Endothelial cell of umbilical vein (primary cell): ENCODE data around the gene PTPN9. TPM values are rescaled to one million over a fixed set of nuclear protein-coding genes. Genes with fewer than 3 reads are reported as not detected.

Experiments used
- BruUV-seq: library from RNA; stranded (reverse); fragments of 400-500 nt; replicated peaks from 2 replicates; lab custom pipeline; 2021; lab: Mats Ljungman, UMichigan
- CTCF ChIA-PET: fragments of 300-600, 350-600 bp; sonication (Branson Sonifier 250); formaldehyde crosslinking; loops from one replicate; lab custom pipeline; 2021; ENCODE audit warnings: antibody characterized with exemption, inconsistent platforms; lab: Charles Lee
- POLR2A ChIA-PET: fragments of 300-600, 350-600 bp; sonication (Branson Sonifier 250); formaldehyde crosslinking; loops from one replicate; lab custom pipeline; 2021; ENCODE audit warnings: antibody characterized with exemption, inconsistent platforms; lab: Charles Lee
- DNase-seq: peaks from one replicate; pipeline ENCODE4 v3.0.0-alpha.2; 2011; ENCODE audit warnings: low read depth, low spot score
- FAIRE-seq: peaks from 2 replicates; lab custom pipeline; 2011; peaks lifted over from hg19 to GRCh38; lab: Jason Lieb, UNC
- H2AFZ ChIP-seq: 2 replicates; pipeline ENCODE4 v1.6.0; 2012; ENCODE audit warnings: low read depth, low read length, control low read depth, inconsistent platforms
- H3K27ac ChIP-seq: 2 replicates; pipeline ENCODE4 v1.5.1; 2011; ENCODE audit warnings: low read depth, mild to moderate bottlenecking, control low read depth, low read length, moderate library complexity; ENCODE audit not compliant: insufficient read depth
- H3K27me3 ChIP-seq, 2 experiments: 2 replicates each; pipeline versions ENCODE4 v1.6.0 to v1.6.1; 2011; ENCODE audit warnings: low read length in 2 of 2, mixed read lengths in 1 of 2; ENCODE audit not compliant: control insufficient read depth in 2 of 2, insufficient read depth in 2 of 2
- H3K36me3 ChIP-seq, 2 experiments: 2 replicates in 1 of 2; 3 replicates in 1 of 2; pipeline ENCODE4 v1.5.1; 2011; ENCODE audit warnings: low read length in 2 of 2, mild to moderate bottlenecking in 1 of 2, moderate library complexity in 1 of 2; ENCODE audit not compliant: control insufficient read depth in 2 of 2, insufficient read depth in 2 of 2; ENCODE audit errors: extremely low read depth in 1 of 2
- H3K4me1 ChIP-seq: 3 replicates; pipeline ENCODE4 v1.5.1; 2011; ENCODE audit warnings: mild to moderate bottlenecking, low read length; ENCODE audit not compliant: control insufficient read depth, insufficient read depth; ENCODE audit errors: extremely low read depth
- H3K4me2 ChIP-seq: 2 replicates; pipeline ENCODE4 v1.6.1; 2011; ENCODE audit warnings: low read length, control low read depth, mixed read lengths; ENCODE audit not compliant: insufficient read depth
- H3K4me3 ChIP-seq, 3 experiments: fragments of 200-600 bp in 1 of 3; sonication (generic), shearing (Covaris generic) in 1 of 3; replicated peaks in 1 of 3; 2 replicates each; pipeline ENCODE4 v1.5.1; 2011 to 2016; ENCODE audit warnings: control low read depth in 3 of 3, low read length in 3 of 3, mild to moderate bottlenecking in 2 of 3, inconsistent platforms in 1 of 3, low read depth in 1 of 3, moderate library complexity in 1 of 3; ENCODE audit not compliant: insufficient read depth in 1 of 3
- H3K79me2 ChIP-seq: 2 replicates; pipeline ENCODE4 v1.6.0; 2012; ENCODE audit warnings: low read length, inconsistent platforms; ENCODE audit not compliant: control insufficient read depth, insufficient read depth
- H3K9ac ChIP-seq: replicated peaks from 2 replicates; pipeline ENCODE3; 2011; ENCODE audit warnings: low read length, control low read depth; ENCODE audit not compliant: insufficient read depth; ENCODE audit errors: extremely low read depth
- H3K9me1 ChIP-seq: replicated peaks from 3 replicates; pipeline ENCODE4 v1.6.0; 2011; ENCODE audit warnings: mild to moderate bottlenecking, low read length; ENCODE audit not compliant: control insufficient read depth, insufficient read depth; ENCODE audit errors: extremely low read depth
- H3K9me3 ChIP-seq: replicated peaks from 2 replicates; pipeline ENCODE4 v1.5.1; 2012; ENCODE audit warnings: low read length, inconsistent platforms; ENCODE audit not compliant: control insufficient read depth, insufficient read depth
- H4K20me1 ChIP-seq: replicated peaks from 2 replicates; pipeline ENCODE3; 2011; ENCODE audit warnings: mild to moderate bottlenecking, low read length; ENCODE audit not compliant: control insufficient read depth, insufficient read depth; ENCODE audit errors: extremely low read depth
- EZH2 ChIP-seq: IDR thresholded peaks from 2 replicates; pipeline ENCODE4 v1.6.1; 2012; ENCODE audit warnings: borderline replicate concordance, low read depth, mild to moderate bottlenecking, moderate library complexity, low read length, inconsistent platforms; ENCODE audit not compliant: severe bottlenecking
- FOS ChIP-seq: IDR thresholded peaks from 2 replicates; pipeline ENCODE4 v1.6.1; 2011; ENCODE audit warnings: mild to moderate bottlenecking, low read length, moderate library complexity, borderline replicate concordance; ENCODE audit not compliant: insufficient read depth
- GATA2 ChIP-seq: IDR thresholded peaks from 2 replicates; pipeline ENCODE4 v1.7.0; 2011; ENCODE audit warnings: low read depth, mild to moderate bottlenecking, moderate library complexity, mixed read lengths, low read length; ENCODE audit not compliant: insufficient read length, insufficient read depth
- JUN ChIP-seq: IDR thresholded peaks from 2 replicates; pipeline ENCODE4 v1.6.1; 2011; ENCODE audit warnings: borderline replicate concordance, low read depth; ENCODE audit not compliant: insufficient read length, insufficient read depth
- MAX ChIP-seq: IDR thresholded peaks from 2 replicates; pipeline ENCODE4 v1.6.1; 2011; ENCODE audit not compliant: insufficient read depth, insufficient read length
- MYC ChIP-seq: IDR thresholded peaks from one replicate; pipeline ENCODE4 v1.6.1; 2011; ENCODE audit warnings: mild to moderate bottlenecking, low read depth, low read length
- POLR2A ChIP-seq: IDR thresholded peaks from 2 replicates; pipeline ENCODE4 v1.6.1; 2012; ENCODE audit warnings: low read depth, mild to moderate bottlenecking, control low read depth, low read length
- POLR2AphosphoS5 ChIP-seq: IDR thresholded peaks from 2 replicates; pipeline ENCODE4 v1.6.1; 2012; ENCODE audit warnings: low read depth, mild to moderate bottlenecking, control low read depth, low read length, moderate library complexity; ENCODE audit not compliant: insufficient read depth
- dilution Hi-C: fragments of 300-500 bp; cut with MboI; formaldehyde crosslinking; loops from one replicate; pipeline ENCODE4 v1.15.0; 2019; ENCODE audit warnings: low sequenced_read_pairs; ENCODE audit not compliant: extremely low pct_ligation_motif_present
- intact Hi-C: fragments of 100-400 bp; cut with micrococcal nuclease; formaldehyde crosslinking; loops from one replicate; pipeline ENCODE4 v1.10.0; 2022
- polyA plus RNA-seq, 4 experiments: library from polyadenylated mRNA; depleted of rRNA in 3 of 4; stranded (reverse) in 3 of 4; unstranded in 1 of 4; fragments of >200 nt; gene quantifications; 2 replicates each; pipeline versions ENCODE4 v1.2.1 to v1.2.3, GENCODE V29; 2011 to 2012; ENCODE audit warnings: missing spikeins in 1 of 4
- total RNA-seq: library from RNA; stranded (reverse); gene quantifications from 2 replicates; pipeline ENCODE4 v1.2.3, GENCODE V29; 2021
- TF ChIP-seq, protein P1 (sequence below), 2 donors: IDR thresholded peaks; 1 replicate in 1 of 2; 2 replicates in 1 of 2; pipeline ENCODE4 v1.5.1; 2011; ENCODE audit warnings: low read length in 2 of 2, mild to moderate bottlenecking in 2 of 2, moderate library complexity in 2 of 2, control low read depth in 1 of 2, inconsistent platforms in 1 of 2, low read depth in 1 of 2; ENCODE audit not compliant: insufficient read depth in 1 of 2; ENCODE audit errors: extremely low read depth in 1 of 2

The PTPN9 gene
- total and polyA plus RNA-seq, 2 donors (not counting 3 experiments of a cell fraction or from before 2014, with no cell fraction given): 31.4 to 37.2 TPM

- no peak overlapping the region for H3K9ac ChIP-seq
- no peaks in the 10 kb centered on the region for H3K27me3 ChIP-seq
- H3K27ac ChIP-seq: no peak overlapping the region
- H3K36me3 ChIP-seq: no peaks in the 10 kb centered on the region
- CTCF ChIA-PET: interaction anchor here (1.1 to 1.2 kb wide), 2 partner anchors 9 to 11 kb away, joined by 6 to 8 read pairs; partner anchors contain the start of gene PTPN9
- intact Hi-C loops (no loop called here), dilution Hi-C loops (loop anchor here (25.0 kb wide), 1 partner anchor 128 kb away; the partner anchor contains the start of gene SIN3A)
- H3K4me1 ChIP-seq: no peaks in the 10 kb centered on the region
- no peak overlapping the region for H2AFZ ChIP-seq
- no peak for DNase-seq
- no peaks in the 10 kb centered on the region for H3K9me3 ChIP-seq
- no peak overlapping the region for H3K4me2 ChIP-seq
- TF ChIP-seq JUN (no peak), MYC (no peak), GATA2 (no peak), POLR2AphosphoS5 (no peak), MAX (no peak), POLR2A (no peak), FOS (no peak), EZH2 (no peak)
- TF ChIP-seq, protein P1, sequence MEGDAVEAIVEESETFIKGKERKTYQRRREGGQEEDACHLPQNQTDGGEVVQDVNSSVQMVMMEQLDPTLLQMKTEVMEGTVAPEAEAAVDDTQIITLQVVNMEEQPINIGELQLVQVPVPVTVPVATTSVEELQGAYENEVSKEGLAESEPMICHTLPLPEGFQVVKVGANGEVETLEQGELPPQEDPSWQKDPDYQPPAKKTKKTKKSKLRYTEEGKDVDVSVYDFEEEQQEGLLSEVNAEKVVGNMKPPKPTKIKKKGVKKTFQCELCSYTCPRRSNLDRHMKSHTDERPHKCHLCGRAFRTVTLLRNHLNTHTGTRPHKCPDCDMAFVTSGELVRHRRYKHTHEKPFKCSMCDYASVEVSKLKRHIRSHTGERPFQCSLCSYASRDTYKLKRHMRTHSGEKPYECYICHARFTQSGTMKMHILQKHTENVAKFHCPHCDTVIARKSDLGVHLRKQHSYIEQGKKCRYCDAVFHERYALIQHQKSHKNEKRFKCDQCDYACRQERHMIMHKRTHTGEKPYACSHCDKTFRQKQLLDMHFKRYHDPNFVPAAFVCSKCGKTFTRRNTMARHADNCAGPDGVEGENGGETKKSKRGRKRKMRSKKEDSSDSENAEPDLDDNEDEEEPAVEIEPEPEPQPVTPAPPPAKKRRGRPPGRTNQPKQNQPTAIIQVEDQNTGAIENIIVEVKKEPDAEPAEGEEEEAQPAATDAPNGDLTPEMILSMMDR (IDR thresholded peaks at IDR 0.05; ENCODE audit: extremely low read depth in 1 of 2, insufficient read depth in 1 of 2, low read depth in 1 of 2, low read length in 2 of 2): no peak
- no TSS peak for BruUV-seq
- FAIRE-seq: no peak
- H3K9me1 ChIP-seq: no peaks in the 10 kb centered on the region
- H3K4me3 ChIP-seq: no peak overlapping the region
- POLR2A ChIA-PET: no interaction called here
- no peaks in the 10 kb centered on the region for H3K79me2 ChIP-seq
- no peaks in the 10 kb centered on the region for H4K20me1 ChIP-seq
Observed at GRCh38 chr15:75590239-75590638, 11.1 kb upstream of the PTPN9 start.
